GM12878 (cell line): ENCODE measurements around the gene WNT5B. TPM values are rescaled to one million over a fixed set of nuclear protein-coding genes. Genes with fewer than 3 reads are reported as not detected.

ENCODE experiments used
- ATF3 ChIP-seq: IDR thresholded peaks from 2 replicates; pipeline ENCODE4 v1.6.1; 2011; ENCODE audit warnings: low read depth, mild to moderate bottlenecking, low read length, moderate library complexity, borderline replicate concordance; ENCODE audit errors: extremely low read depth
- ATF7 ChIP-seq: fragments of 450-650 bp; IDR thresholded peaks from 2 replicates; pipeline ENCODE4 v1.6.1; 2016; ENCODE audit warnings: low read depth, mild to moderate bottlenecking
- BHLHE40 ChIP-seq, 2 experiments: fragments of 450-650 bp in 1 of 2; IDR thresholded peaks; 2 replicates each; pipeline ENCODE4 v1.6.1; 2011 to 2017; ENCODE audit warnings: low read depth in 2 of 2, borderline replicate concordance in 1 of 2, improper control_type of control experiment in 1 of 2, low read length in 1 of 2, mild to moderate bottlenecking in 1 of 2
- CHD2 ChIP-seq: IDR thresholded peaks from 2 replicates; pipeline ENCODE4 v1.6.1; 2011; ENCODE audit warnings: low read depth, low read length, improper control_type of control experiment, borderline replicate concordance
- KLF5 ChIP-seq: fragments of 450-650 bp; IDR thresholded peaks from 2 replicates; pipeline ENCODE4 v1.6.1; 2014; ENCODE audit warnings: mild to moderate bottlenecking; ENCODE audit not compliant: partially characterized antibody
- MTA3 ChIP-seq: IDR thresholded peaks from 2 replicates; pipeline ENCODE4 v1.6.1; 2012; ENCODE audit warnings: low read length, inconsistent platforms, borderline replicate concordance
- MXI1 ChIP-seq: fragments of 150-350 bp; IDR thresholded peaks from 2 replicates; pipeline ENCODE4 v1.6.1; 2011; ENCODE audit warnings: low read depth, mild to moderate bottlenecking, inconsistent platforms, low read length, improper control_type of control experiment
- MYC ChIP-seq: IDR thresholded peaks from 2 replicates; pipeline ENCODE4 v1.6.1; 2011; ENCODE audit warnings: mild to moderate bottlenecking, low read length, moderate library complexity, inconsistent platforms; ENCODE audit not compliant: insufficient read depth, insufficient replicate concordance, insufficient read length, severe bottlenecking
- NBN ChIP-seq: fragments of 450-650 bp; IDR thresholded peaks from 2 replicates; pipeline ENCODE4 v1.6.1; 2016
- NFYA ChIP-seq: IDR thresholded peaks from 2 replicates; pipeline ENCODE4 v1.6.1; 2011; ENCODE audit warnings: low read depth, mild to moderate bottlenecking, low read length, improper control_type of control experiment, borderline replicate concordance
- POU2F2 ChIP-seq: IDR thresholded peaks from 3 replicates; pipeline ENCODE4 v1.6.1; 2011; ENCODE audit warnings: low read depth, mild to moderate bottlenecking, low read length, borderline replicate concordance
- RAD51 ChIP-seq: fragments of 450-650 bp; IDR thresholded peaks from 2 replicates; pipeline ENCODE4 v1.6.1; 2016; ENCODE audit warnings: moderate library complexity, mild to moderate bottlenecking, inconsistent platforms
- RB1 ChIP-seq: fragments of 450-650 bp; formaldehyde crosslinking; IDR thresholded peaks from 2 replicates; pipeline ENCODE4 v1.6.1; 2017; ENCODE audit warnings: mild to moderate bottlenecking, borderline replicate concordance
- RBBP5 ChIP-seq: fragments of 200-600 bp; sonication (generic); conservative IDR thresholded peaks from 2 replicates; pipeline ENCODE4 v1.6.1; 2016
- RELA ChIP-seq: fragments of 450-650 bp; IDR thresholded peaks from 2 replicates; pipeline ENCODE4 v1.8.0; 2014; ENCODE audit warnings: borderline replicate concordance; ENCODE audit not compliant: partially characterized antibody
- RUNX3 ChIP-seq: IDR thresholded peaks from 2 replicates; pipeline ENCODE4 v1.6.1; 2012; ENCODE audit warnings: low read length, inconsistent platforms
- SMAD5 ChIP-seq: IDR thresholded peaks from 2 replicates; pipeline ENCODE4 v1.6.1; 2016; ENCODE audit warnings: antibody characterized with exemption, low read depth
- SMARCA5 ChIP-seq: fragments of 450-650 bp; IDR thresholded peaks from 2 replicates; pipeline ENCODE4 v1.6.1; 2017; ENCODE audit warnings: mild to moderate bottlenecking
- SUPT20H ChIP-seq: IDR thresholded peaks from 2 replicates; pipeline ENCODE4 v1.6.1; 2011; ENCODE audit warnings: low read depth, mild to moderate bottlenecking, low read length, moderate library complexity, borderline replicate concordance; ENCODE audit not compliant: control insufficient read depth
- TARDBP ChIP-seq: IDR thresholded peaks from 2 replicates; pipeline ENCODE4 v1.6.1; 2016; ENCODE audit warnings: borderline replicate concordance
- TCF7 ChIP-seq: IDR thresholded peaks from 2 replicates; pipeline ENCODE4 v1.6.1; 2014; ENCODE audit warnings: antibody characterized with exemption, borderline replicate concordance
- ZNF622 ChIP-seq: fragments of 450-650 bp; IDR thresholded peaks from 2 replicates; pipeline ENCODE4 v1.6.1; 2017; ENCODE audit warnings: mild to moderate bottlenecking, inconsistent platforms
- ZNF687 ChIP-seq: fragments of 450-650 bp; IDR thresholded peaks from 2 replicates; pipeline ENCODE4 v1.6.1; 2017; ENCODE audit warnings: mild to moderate bottlenecking, moderate library complexity
- ZSCAN29 ChIP-seq: fragments of 450-650 bp; IDR thresholded peaks from 2 replicates; pipeline ENCODE4 v1.6.1; 2017; ENCODE audit warnings: mild to moderate bottlenecking, moderate library complexity
- ZZZ3 ChIP-seq: IDR thresholded peaks from 2 replicates; pipeline ENCODE4 v1.6.1; 2011; ENCODE audit warnings: low read depth; ENCODE audit not compliant: control insufficient read depth, insufficient read length
- polyA plus RNA-seq, 11 experiments: library from polyadenylated mRNA; depleted of rRNA in 4 of 11; unstranded in 6 of 11; stranded (reverse) in 5 of 11; fragments of >200 nt; fragmentation: Nextera tagmentation in 4 of 11; fragmentation: Illumina TruSeq in 1 of 11; extraction: Ambion mirVana in 4 of 11; extraction: Trizol in 1 of 11; gene quantifications; 1 replicate in 1 of 11; 2 replicates in 10 of 11; pipeline versions ENCODE4 v1.2.1 to v1.2.3, GENCODE V29; 2011 to 2016; ENCODE audit warnings: inconsistent platforms in 2 of 11, missing spikeins in 2 of 11, low read depth in 1 of 11
- total RNA-seq, 4 experiments: library from RNA; depleted of rRNA in 3 of 4; stranded (reverse); fragments of >200 nt in 3 of 4; fragmentation: Illumina TruSeq in 1 of 4; extraction: Trizol in 1 of 4; gene quantifications; 2 replicates each; pipeline versions ENCODE4 v1.2.1 to v1.2.3, GENCODE V29; 2013 to 2021
- TF ChIP-seq, protein P1 (sequence below): IDR thresholded peaks from 2 replicates; pipeline ENCODE4 v1.6.1; 2011; ENCODE audit warnings: borderline replicate concordance, low read depth, mild to moderate bottlenecking, moderate library complexity, low read length; ENCODE audit not compliant: insufficient read depth, poor library complexity, severe bottlenecking

The WNT5B gene
- total and polyA plus RNA-seq, 10 of the 15 experiments (the other 5 are each of a cell fraction or from before 2014, with no cell fraction given), result 0.45 to 18.3 (median 5.4) TPM

GRCh38 chr12:1690578-1691122 lies 61.6 kb downstream of the WNT5B start, which contains the start of gene ADIPOR2 (continued):
- TF ChIP-seq MTA3 (no peak), KLF5 (peak; percentile 79), RBBP5 (no peak), CHD2 (peak; percentile 89), POU2F2 (peak; percentile 81; the same call in 2 of the 3 replicates), MXI1 (peak; percentile 52; the same call in 1 of the 2 replicates), NFYA (no peak), MYC (no peak), NBN (peak; percentile 44; the same call in 1 of the 2 replicates), SUPT20H (no peak), RUNX3 (peak; percentile 90), SMAD5 (0 out of 2 replicates have a peak, but pooled peaks have one; percentile 22), ATF3 (0 out of 2 replicates have a peak, but pooled peaks have one; percentile 31), BHLHE40 (IDR thresholded peaks at IDR 0.05; ENCODE audit: borderline replicate concordance in 1 of 2, low read depth in 2 of 2, low read length in 1 of 2) (peak; percentile 89 to 98), RB1 (no peak), ATF7 (no peak), ZSCAN29 (no peak), RAD51 (peak; percentile 15; the same call in 1 of the 2 replicates), SMARCA5 (no peak), ZNF622 (no peak), TARDBP (no peak), RELA (peak; percentile 90), TCF7 (no peak), ZZZ3 (no peak), ZNF687 (peak; percentile 29; the same call in 1 of the 2 replicates)
- TF ChIP-seq, protein P1, sequence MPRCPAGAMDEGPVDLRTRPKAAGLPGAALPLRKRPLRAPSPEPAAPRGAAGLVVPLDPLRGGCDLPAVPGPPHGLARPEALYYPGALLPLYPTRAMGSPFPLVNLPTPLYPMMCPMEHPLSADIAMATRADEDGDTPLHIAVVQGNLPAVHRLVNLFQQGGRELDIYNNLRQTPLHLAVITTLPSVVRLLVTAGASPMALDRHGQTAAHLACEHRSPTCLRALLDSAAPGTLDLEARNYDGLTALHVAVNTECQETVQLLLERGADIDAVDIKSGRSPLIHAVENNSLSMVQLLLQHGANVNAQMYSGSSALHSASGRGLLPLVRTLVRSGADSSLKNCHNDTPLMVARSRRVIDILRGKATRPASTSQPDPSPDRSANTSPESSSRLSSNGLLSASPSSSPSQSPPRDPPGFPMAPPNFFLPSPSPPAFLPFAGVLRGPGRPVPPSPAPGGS, result no peak
